GM06990 (cell line): ENCODE results near the gene CIRBP.

ENCODE experiments used
- DNase-seq: peaks from one replicate; pipeline ENCODE4 v3.0.0-alpha.2; 2011; ENCODE audit not compliant: insufficient read length; ENCODE audit errors: extremely low read depth
- H3K27me3 ChIP-seq: replicated peaks from 2 replicates; pipeline ENCODE4 v1.6.0; 2011; ENCODE audit warnings: low read length; ENCODE audit not compliant: control insufficient read depth, insufficient read depth
- H3K36me3 ChIP-seq: 2 replicates; pipeline ENCODE4 v1.5.1; 2011; ENCODE audit warnings: low read length; ENCODE audit not compliant: control insufficient read depth, insufficient read depth
- H3K4me3 ChIP-seq: replicated peaks from 2 replicates; pipeline ENCODE4 v1.5.1; 2011; ENCODE audit warnings: low read depth, mild to moderate bottlenecking, control low read depth, low read length
- CTCF ChIP-seq: IDR thresholded peaks from 2 replicates; pipeline ENCODE4 v1.5.1; 2011; ENCODE audit warnings: low read length, control low read depth, mild to moderate bottlenecking, inconsistent platforms; ENCODE audit not compliant: insufficient read depth, poor library complexity, severe bottlenecking

The CIRBP gene

GRCh38 chr19:1283917-1284292 is 14.8 kb downstream of the CIRBP start:
- peaks cover 2% of the 10 kb centered on the region; the same call in 1 of the 2 replicates for H3K36me3 ChIP-seq
- no peak for DNase-seq
- TF ChIP-seq CTCF: no peak
- no peaks in the 10 kb centered on the region; the same call in 1 of the 2 replicates for H3K27me3 ChIP-seq
- H3K4me3 ChIP-seq: no peak overlapping the region

GRCh38 chr19:1284293-1284978 is 15.3 kb downstream of the CIRBP start:
- no peaks in the 10 kb centered on the region for H3K36me3 ChIP-seq
- no peak overlapping the region for H3K4me3 ChIP-seq
- no peak for TF ChIP-seq CTCF
- no peak for DNase-seq
- H3K27me3 ChIP-seq: no peaks in the 10 kb centered on the region; the same call in 1 of the 2 replicates

GRCh38 chr19:1284979-1285736 is 16.0 kb downstream of the CIRBP start:
- TF ChIP-seq CTCF: no peak
- H3K4me3 ChIP-seq: no peak overlapping the region
- no peaks in the 10 kb centered on the region; the same call in none of the 2 replicates for H3K27me3 ChIP-seq
- H3K36me3 ChIP-seq: no peaks in the 10 kb centered on the region
- no peak for DNase-seq

DNA sequence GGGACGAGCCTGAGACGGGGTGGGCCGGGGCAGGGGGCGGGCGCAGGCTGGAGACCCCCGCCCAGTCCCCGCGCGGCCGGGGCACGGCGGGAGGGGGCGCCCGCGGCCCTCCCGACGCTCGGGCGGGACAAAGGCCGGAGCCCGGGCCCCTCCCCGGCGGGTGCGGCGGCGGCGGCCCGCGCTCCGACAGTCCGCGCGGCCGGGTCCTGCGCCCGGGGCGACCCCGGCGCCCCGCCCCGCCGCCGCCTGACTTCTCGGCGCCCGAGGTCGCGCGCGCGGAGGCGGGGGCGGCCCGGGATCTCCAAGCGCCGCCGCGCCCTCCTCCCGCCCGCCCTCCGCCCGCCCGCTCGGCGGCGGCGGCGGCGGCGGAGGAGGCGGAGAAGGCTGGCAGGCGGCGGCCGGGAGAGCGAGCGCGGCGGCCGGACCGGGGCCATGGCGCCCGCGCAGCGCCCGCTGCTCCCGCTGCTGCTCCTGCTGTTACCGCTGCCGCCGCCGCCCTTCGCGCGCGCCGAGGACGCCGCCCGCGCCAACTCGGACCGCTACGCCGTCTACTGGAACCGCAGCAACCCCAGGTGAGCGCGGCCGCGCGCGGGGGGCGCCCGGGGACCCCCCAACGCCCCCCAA is 16.7 kb downstream of the CIRBP start, which contains the start of gene EFNA2:
TSS of gene EFNA2 (plus strand) at position 137 of the 624 bp plus-strand sequence. CDS start at position 433, 296 bp downstream.
- no peak within 1 kb of the TSS for H3K4me3 ChIP-seq
- no peaks in the 10 kb centered on the region for H3K36me3 ChIP-seq
- no peak for DNase-seq
- TF ChIP-seq CTCF: no peak
- no peaks in the 10 kb centered on the region; the same call in none of the 2 replicates for H3K27me3 ChIP-seq

GRCh38 chr19:1286487-1287353 is 17.6 kb downstream of the CIRBP start:
- Histone ChIP-seq H3K27me3 (no peaks in the 10 kb centered on the region; the same call in none of the 2 replicates), H3K4me3 (no peak overlapping the region)

More at GRCh38 chr19:1286487-1287353, 17.6 kb downstream of the CIRBP start:
- DNase-seq: no peak
- no peaks in the 10 kb centered on the region for H3K36me3 ChIP-seq
- no peak for TF ChIP-seq CTCF
